Subcutaneous adipose tissue (tissue), 4 donors: ENCODE data around the gene ADAMTS17. TPM values are rescaled to one million over a fixed set of nuclear protein-coding genes. Genes with fewer than 3 reads are reported as not detected.

Source experiments
- CTCF ChIP-seq: fragments of 450-650 bp; IDR thresholded peaks from one replicate; pipeline ENCODE4 v1.5.1; 2016; ENCODE audit warnings: low read depth, mild to moderate bottlenecking, control low read depth, antibody characterized with exemption, moderate library complexity
- total RNA-seq, 4 donors: library from RNA; depleted of rRNA; stranded (reverse); fragments of >200 nt; gene quantifications; one replicate each; pipeline ENCODE4 v1.1.0, GENCODE V29; 2016

The ADAMTS17 gene
- total RNA-seq, 4 donors from 2014 or later = 0.49 to 5.3 (median 2.5) TPM

GRCh38 chr15:100256970-100257650 is 84.7 kb downstream of the ADAMTS17 start:
- TF ChIP-seq CTCF = no peak

GRCh38 chr15:100256101-100256969 is 85.4 kb downstream of the ADAMTS17 start:
- no peak for TF ChIP-seq CTCF

GRCh38 chr15:100255644-100256043 is 86.1 kb downstream of the ADAMTS17 start:
- no peak for TF ChIP-seq CTCF

GRCh38 chr15:100254691-100255090 is 87.1 kb downstream of the ADAMTS17 start:
- no peak for TF ChIP-seq CTCF

- no peak for TF ChIP-seq CTCF
These were observed 87.5 kb downstream of the ADAMTS17 start for GRCh38 chr15:100254285-100254684.

DNA sequence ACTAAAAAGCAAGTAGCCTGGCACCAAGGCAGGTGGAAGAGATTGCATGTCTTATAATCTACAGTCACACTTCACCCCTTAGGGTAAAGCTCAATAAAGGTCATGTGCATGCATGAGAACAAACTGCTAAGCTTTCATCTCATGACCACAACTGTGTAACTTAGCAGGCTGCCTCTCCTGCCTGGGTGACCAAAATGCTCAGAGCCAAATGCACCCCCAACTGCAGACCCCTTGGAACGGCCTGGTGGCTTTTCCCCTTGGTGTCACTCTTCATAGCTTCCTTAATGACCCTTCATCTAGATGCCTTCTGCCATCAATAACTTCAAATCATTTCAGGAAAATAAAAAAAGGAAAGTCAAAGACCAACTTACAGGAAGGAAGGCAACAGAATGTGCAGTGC is 88.1 kb downstream of the ADAMTS17 start:
- no peak for TF ChIP-seq CTCF

GRCh38 chr15:100252779-100253417 is 88.9 kb downstream of the ADAMTS17 start:
- TF ChIP-seq CTCF = no peak
